Measurements from ENCODE around the gene ADNP2.

The ADNP2 gene

GRCh38 chr18:80112624-80113248, 3.7 kb downstream of the ADNP2 start:
- Histone ChIP-seq H3K27me3 (no peaks in the 10 kb centered on the region), H3K9me3 (no peaks in the 10 kb centered on the region), H3K4me1 (ENCODE audit: control insufficient read depth in 1 of 2, insufficient read depth in 1 of 2, low read depth in 1 of 2, low read length in 1 of 2) (peaks cover 8 to 20% of the 10 kb centered on the region in 2 experiments), H3K27ac (no peak overlapping the region), H3K4me3 (ENCODE audit: low read depth in 1 of 2, low read length in 1 of 2) (no peak overlapping the region), H3K36me3 (no peaks in the 10 kb centered on the region)
- TF ChIP-seq CTCF (IDR thresholded peaks at IDR 0.05) = no peak

- Histone ChIP-seq H3K36me3 (no peaks in the 10 kb centered on the region), H3K27me3 (no peaks in the 10 kb centered on the region), H3K4me1 (ENCODE audit: control insufficient read depth in 1 of 2, insufficient read depth in 1 of 2, low read depth in 1 of 2, low read length in 1 of 2) (peaks cover 3 to 13% of the 10 kb centered on the region in 2 experiments), H3K27ac (no peak overlapping the region), H3K4me3 (ENCODE audit: low read depth in 1 of 2, low read length in 1 of 2) (no peak overlapping the region), H3K9me3 (no peaks in the 10 kb centered on the region)
- no peak for TF ChIP-seq CTCF (IDR thresholded peaks at IDR 0.05)
Measured at GRCh38 chr18:80115035-80115434, 6.0 kb downstream of the ADNP2 start.

GRCh38 chr18:80119111-80119510, 10.0 kb downstream of the ADNP2 start:
- Histone ChIP-seq H3K27me3 (no peaks in the 10 kb centered on the region), H3K36me3 (no peaks in the 10 kb centered on the region), H3K9me3 (no peaks in the 10 kb centered on the region), H3K4me1 (ENCODE audit: control insufficient read depth in 1 of 2, insufficient read depth in 1 of 2, low read depth in 1 of 2, low read length in 1 of 2) (peaks cover 0 to 4% of the 10 kb centered on the region in 2 experiments), H3K27ac (no peak overlapping the region), H3K4me3 (ENCODE audit: low read depth in 1 of 2, low read length in 1 of 2) (no peak overlapping the region)
- no peak for TF ChIP-seq CTCF (IDR thresholded peaks at IDR 0.05)

- no peak overlapping the region for H3K4me3 ChIP-seq (ENCODE audit: low read depth in 1 of 2, low read length in 1 of 2)
- no peak for TF ChIP-seq CTCF (IDR thresholded peaks at IDR 0.05)
- H3K9me3 ChIP-seq = no peaks in the 10 kb centered on the region
- H3K27ac ChIP-seq = no peak overlapping the region
- no peaks in the 10 kb centered on the region for H3K4me1 ChIP-seq (ENCODE audit: control insufficient read depth in 1 of 2, insufficient read depth in 1 of 2, low read depth in 1 of 2, low read length in 1 of 2)
- H3K27me3 ChIP-seq = no peaks in the 10 kb centered on the region
- no peaks in the 10 kb centered on the region for H3K36me3 ChIP-seq
Measured at GRCh38 chr18:80120932-80121331, 11.9 kb downstream of the ADNP2 start.

- H3K27me3 ChIP-seq = no peaks in the 10 kb centered on the region
- no peak for TF ChIP-seq CTCF (IDR thresholded peaks at IDR 0.05)
- H3K27ac ChIP-seq = no peak overlapping the region
- no peaks in the 10 kb centered on the region for H3K36me3 ChIP-seq
- no peaks in the 10 kb centered on the region for H3K9me3 ChIP-seq
- no peaks in the 10 kb centered on the region for H3K4me1 ChIP-seq (ENCODE audit: control insufficient read depth in 1 of 2, insufficient read depth in 1 of 2, low read depth in 1 of 2, low read length in 1 of 2)
- H3K4me3 ChIP-seq (ENCODE audit: low read depth in 1 of 2, low read length in 1 of 2) = no peak overlapping the region
Measured at GRCh38 chr18:80124131-80124530, 15.1 kb downstream of the ADNP2 start.
